HG03342 (cell line): ENCODE results near the gene AK1.
"Not testable (repeated sequence)": the region's sequence is repeated elsewhere in the genome, so short reads cannot be mapped to it uniquely, and the experiment has no call there.

ENCODE experiments used
- ATAC-seq: cut with Tn5 transposase; IDR thresholded peaks from one replicate; pipeline ENCODE4 v1.9.1; 2021; ENCODE audit warnings: mild to moderate bottlenecking, moderate library complexity; ENCODE audit not compliant: unreplicated experiment

The AK1 gene

DNA sequence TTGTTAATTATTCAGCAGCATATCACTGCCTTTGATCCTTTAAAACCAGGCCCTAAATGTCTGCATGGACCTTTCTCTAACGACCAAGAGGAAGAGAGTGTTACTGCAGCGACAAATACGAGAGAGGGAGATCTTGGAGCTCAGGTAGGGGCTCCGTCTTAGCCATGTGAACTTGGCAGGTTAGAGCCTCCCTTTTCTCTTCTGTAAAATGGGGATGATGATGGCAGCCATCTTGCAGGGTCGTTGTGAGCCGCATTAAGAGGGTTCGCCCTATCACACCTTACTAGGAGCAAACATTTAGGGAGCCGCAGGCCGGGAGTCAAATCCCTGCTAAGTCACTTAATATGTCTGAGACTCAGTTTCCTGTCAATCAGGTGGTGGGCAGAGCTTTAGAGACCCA lies 24.6 kb downstream of the AK1 start:
- no peak for ATAC-seq

DNA sequence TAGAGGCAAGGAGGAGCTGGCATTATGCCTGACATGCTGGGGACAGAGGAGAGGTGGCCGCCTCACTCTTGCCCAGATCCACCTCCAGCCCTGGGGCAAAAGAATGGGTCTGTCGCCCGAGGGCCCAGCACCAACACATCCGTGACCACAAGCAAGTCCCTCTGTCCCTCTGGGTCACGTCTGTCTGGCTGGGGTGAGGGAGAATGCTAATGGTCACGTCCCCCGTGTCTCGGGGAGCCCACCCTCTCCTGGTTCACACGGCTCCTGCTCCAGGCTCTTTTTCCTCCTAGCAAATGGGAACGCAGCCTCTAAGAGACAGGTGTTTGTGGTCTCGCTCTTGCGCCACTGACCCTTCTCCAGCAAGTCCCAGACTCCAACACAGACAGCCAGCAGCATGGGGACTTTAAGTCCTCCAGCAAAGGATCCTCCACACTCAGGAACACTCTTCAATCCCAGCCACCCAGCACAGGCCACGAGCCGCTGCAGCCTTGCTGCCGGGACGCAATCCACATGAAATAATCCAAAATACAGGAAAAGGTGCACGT lies 27.1 kb downstream of the AK1 start:
- no peak for ATAC-seq

DNA sequence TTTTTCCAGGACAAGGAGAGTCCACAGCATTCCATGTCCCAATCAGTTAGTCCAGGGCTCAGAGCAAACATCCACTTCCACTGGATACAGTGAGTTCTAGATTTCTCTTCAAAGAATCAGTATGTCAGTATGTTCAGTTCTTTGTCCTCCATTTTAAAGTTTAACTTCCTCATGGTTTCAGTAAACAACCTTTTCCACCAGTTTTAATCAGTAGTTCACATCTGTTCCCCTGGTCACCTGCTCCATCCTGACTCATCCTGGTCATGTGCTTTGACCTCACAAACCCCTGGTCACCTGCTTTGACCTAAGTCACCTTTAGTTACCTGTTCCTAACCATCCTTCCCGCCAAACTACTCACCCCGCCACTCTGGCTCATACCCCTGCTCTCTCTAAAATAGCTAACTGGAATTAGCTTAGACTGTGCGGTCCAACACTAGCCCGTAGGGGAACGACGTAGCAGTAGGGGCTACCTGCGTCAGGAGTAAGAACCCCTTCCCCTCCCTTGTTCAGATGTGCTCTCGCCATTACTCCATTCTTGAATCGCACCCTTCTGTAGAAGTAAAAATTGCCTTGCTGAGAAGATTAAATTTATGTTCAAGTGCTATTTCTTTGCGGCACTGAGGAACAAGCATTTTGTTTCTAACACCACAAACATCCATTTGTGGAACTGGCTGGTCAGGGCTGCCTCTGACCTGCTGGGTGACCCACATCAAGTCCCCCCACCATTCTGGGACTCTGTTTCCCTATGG lies 28.5 kb downstream of the AK1 start:
- no peak for ATAC-seq

DNA sequence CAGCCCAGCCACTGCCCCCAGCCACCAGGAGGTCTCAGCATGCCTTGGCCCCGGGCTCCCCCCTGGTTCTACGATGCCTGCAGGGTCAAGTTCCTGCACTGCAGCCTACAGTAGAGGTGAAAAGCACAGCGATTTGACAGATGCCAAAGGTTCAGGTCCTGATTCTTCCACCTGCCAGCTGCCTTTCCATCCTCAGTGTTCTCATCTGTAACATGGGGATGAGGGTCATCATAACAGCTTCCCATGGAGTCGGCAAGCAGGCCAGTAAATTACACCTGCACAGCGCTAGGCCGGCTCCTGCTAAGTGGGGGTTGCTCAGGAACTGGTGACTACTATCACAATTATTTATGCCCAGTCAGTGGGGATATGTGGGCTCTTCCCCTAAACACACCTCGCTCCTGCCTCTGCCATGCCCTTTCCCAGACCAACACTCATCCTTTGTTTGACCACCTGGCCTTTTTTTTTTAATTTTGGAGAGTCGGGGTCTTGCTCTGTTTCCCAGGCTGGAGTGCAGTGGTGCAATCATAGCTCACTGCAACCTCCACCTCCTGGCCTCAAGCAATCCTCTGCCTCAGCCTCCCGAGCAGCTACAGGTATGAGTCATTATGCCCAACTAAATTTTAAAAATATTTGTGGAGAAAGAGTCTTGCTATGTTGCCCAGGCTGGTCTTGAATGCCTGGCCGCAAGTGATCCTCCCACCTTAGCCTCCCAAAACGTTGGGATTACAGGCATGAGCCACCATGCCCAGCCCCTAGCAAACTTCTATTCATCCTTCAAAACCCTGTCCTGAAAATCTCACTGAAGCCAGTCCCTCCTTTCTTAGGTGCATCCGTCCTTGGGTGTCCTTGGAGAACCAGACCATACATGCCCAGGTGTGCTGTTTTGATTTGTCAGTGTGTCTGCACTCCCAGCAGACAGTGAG lies 29.4 kb downstream of the AK1 start:
- ATAC-seq = no peak

DNA sequence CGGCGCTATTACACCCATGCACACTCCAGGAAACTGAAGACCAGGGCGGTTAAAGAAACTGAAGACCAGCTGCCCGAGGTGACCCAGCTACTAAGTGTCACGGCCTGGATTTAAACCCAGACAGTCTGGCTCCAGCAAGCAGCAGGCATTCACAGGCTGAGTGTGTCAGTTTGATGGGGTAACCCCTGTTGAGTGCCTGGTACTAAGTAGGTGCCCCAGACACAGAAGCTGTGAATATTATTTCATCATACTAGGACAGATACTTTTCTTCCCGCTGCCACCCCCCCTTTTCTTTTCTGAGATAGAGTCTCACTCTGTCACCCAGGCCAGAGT lies 30.3 kb downstream of the AK1 start:
- no peak for ATAC-seq

DNA sequence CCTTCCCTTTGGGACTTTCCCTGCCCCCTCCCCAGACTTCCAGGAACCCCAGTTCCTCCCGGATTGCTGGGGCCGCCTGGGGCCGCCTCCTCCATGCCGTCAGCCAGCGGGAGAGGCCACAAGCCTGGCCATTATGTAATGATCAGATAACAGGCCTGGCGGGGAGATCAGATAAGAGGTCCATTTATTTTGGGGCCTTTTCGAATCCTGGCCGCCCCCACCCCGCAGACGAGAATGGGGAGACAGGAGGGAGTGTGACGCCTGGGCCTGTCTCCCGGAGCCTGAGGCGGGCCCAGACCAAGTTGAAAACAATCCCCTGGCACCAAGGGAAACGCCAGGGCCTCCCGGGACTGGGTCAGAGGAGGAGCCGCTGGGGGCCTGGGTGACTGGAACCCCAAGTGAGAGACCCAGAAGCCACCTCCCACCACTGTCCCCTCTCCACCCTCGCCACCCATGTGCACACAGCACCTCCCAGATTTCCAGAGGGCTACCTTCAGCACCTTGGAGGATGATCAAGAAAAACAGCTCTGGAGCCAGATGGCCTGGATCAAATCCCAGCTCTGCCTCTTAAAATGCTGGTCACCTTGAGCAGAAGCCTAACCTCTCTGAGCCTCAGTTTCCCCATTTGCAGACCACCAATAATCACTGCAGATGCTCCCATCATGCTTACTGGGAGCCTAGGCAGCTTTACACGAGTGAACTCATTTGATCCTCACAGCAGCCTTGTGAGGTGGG lies 30.9 kb downstream of the AK1 start:
- no peak for ATAC-seq

DNA sequence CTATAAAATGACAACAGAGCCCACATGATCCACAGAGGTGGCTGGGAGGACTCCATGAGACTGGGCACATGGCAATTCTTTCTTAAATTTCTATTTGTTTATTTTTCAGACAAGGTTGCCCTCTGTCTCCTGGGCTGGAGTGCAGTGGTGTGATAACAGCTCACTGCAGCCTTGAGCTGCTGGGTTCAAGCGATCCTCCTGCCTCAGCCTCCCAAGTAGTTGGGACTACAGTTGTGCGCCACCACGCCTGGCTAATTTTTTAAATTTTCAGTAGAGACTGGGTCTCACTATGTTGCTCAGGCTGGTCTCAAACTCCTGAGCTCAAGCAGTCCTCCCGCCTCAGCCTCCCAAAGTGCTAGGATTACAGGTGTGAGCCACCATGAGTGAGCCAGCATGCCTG lies 31.9 kb downstream of the AK1 start:
- ATAC-seq = not testable (repeated sequence)

DNA sequence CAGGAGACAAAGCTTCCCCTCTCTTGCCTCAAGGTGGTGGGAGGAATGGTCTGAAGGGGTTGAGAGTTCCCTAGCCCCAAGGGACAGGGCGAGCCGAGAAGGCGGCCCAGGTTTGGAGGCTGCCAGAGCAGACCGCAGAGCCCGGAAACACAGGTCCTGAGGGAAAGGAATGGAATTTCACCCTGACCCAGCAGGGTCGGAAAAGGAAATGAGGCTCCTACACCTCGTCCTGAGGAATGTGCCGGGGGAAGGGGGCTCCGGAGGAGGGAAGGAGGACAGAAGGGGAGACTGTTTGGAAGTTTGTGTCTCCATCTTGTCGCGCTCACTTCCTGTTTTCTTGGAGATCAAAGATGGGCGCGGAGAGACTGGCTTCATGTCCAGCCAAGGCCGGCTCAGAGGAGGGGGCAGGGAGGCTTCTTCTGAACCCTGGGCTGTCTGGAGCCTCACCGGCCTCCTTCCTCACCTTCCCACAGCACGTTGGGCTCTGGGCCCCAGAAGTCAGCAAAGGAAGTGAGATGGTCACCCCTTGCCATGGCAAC lies 32.6 kb downstream of the AK1 start:
- ATAC-seq = no peak

DNA sequence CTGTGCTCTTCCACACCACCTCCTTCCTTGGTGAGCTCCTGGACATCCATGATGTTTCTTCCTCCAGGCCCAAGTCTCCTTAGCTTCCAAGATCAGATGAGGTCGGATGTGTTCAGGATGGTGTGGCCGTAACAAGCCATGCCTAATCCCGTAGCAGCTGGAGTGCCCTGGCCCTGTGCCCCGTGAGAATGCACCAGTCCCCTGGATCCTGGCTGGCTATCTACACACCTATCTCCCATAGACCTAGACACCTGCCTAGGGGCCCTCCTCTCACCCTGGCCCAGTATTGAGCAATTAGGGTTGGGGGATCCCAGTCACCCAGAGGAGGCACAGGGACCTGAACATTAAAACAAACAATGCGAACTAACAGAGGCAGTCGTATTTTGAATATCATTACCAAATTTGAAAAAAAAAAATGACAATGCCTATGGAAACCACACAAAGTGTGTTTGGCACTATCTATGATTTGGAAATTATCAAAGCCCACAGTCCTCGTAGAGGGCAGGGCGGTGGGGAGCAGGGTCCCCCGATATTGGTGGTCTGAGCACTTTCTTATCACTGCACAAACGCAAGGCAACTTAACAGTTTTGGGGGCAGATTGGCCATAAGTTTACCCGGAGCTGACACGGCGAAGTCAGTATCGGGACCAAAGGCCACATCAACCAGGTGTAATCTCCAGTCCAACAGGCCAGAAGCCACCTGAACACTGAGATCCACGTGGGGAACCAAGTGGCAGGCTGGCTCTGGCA lies 36.2 kb downstream of the AK1 start:
- no peak for ATAC-seq

DNA sequence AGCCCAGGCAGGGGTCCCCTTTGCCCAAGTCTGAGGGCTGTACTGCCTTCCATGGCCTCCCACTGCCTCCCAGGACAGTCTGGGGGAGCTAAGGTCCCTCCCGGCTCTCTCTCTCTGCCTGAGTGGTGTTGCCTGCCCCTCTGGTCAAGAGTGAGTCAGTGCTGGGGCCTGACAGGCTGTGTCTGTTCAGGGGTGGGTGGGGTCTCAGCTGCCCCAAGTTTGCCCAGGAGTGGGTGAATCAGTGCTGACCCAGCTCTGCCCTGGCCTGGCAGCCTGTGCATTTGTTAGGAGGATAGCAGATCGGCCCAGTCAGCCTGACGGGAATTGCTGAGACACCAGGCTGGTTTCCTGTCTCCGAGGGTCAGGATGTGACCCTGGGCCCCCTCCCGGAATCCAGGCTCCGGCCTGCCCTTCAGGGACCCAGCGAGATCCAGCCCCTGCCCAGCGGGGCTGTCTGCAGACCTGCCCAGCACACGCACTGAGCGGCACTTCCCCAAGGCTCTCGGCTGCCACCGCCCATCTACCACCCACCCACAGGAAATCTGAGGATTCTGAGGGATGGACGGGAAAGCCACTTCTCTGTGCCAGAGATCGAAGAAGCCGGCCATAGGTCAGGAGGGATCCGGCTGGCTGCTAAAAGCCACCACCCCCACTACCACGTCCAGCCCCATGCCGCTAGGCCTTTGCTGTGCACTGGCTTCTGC lies 38.9 kb downstream of the AK1 start:
- no peak for ATAC-seq

DNA sequence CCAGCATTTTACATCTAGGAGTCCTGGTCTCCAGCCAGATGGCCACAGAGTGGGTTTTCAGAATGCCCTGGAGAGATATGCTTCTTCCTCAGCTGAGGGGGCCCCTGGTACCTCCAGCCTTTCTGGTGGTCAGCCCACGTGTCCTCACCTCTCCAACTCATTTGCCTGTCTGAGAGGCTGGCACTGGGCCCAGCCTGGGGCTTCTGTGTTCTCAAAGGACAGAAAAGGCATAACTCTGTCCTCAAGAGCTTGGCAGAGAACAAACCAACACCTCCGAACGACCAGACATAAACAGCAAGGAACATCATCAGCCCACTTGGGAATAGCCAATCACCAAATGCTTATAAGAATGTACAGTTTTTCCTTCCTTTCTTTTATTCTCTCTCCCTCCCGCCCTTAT lies 40.1 kb downstream of the AK1 start:
- ATAC-seq = no peak

DNA sequence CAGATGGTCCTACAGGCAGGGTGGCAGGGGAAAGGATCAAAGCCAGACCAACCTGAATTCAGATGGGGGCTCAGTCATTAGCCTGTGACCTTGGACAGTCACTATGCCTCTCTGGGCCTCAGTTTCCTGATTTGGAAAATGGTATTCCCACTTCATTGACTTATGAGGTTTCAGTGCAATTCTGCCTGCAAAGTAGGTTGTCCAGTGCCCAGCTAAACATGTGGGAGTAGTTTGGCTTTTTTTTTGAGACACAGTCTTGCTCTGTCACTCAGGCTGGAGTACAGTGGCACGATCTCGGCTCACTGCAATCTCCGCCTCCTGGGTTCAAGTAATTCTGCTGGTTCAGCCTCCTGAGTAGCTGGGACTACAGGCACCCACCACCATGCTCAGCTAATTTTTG lies 40.9 kb downstream of the AK1 start:
- not testable (repeated sequence) for ATAC-seq

DNA sequence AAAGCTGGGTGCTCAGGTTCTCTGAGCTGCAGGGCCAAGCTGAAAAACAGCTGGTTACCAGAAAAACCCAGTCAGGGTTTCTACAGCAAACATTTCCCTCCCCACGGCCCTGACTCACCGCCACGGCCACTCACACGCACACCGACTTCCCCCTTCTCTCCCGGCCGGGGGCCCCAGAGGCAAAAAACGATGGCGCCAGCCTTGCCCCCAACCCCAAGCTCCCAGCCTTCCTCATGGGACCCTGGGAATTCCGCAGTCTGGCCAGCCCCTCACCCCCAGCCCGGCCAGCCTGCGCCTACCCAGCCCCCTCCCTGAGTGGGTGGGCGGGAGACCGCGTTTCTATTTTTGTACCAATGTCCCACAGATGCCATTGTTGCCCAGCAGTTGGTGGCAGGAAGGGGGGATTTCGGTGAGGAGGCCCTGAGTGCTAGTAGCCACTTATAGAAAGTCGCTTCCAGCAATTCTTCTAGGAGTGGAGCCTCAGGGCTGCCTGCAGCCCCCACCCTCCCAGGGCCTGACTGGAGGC lies 41.4 kb downstream of the AK1 start:
- no peak for ATAC-seq

DNA sequence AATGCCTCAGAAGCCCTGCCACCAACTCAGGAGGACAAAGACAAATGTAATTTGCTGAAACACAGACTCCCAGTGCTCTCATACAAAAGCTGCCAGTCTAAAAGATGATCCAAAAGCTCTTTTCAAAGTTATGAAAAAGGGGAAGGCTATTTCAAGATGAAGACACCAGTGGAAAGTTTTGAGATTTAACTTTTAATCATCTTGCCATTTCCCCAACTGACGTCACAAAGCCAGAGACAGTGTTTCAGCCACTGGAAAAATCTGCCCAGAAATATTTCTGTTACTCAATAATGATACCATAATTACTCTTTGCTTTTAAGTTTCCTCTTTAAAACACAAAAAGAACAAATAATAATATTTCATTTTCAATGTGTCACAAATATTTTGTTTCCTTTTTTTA lies 43.9 kb downstream of the AK1 start:
- no peak for ATAC-seq

DNA sequence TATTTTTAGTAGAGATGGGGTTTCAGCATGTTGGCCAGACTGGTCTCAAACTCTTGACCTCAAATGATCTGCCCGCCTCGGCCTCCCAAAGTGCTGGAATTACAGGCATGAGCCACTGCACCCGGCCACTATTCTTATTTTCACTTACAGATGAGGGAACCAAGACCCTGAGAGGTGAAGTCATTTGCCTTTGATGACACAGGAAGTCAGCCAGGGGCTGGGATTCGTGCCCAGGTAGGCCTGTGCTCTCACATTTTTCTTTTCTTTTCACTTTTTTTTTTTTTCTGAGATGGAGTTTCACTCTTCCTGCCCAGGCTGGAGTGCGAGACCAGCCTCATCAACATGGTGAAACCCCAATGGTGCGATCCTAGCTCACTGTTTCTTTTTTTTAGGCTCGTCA lies 45.2 kb downstream of the AK1 start:
- ATAC-seq = no peak

DNA sequence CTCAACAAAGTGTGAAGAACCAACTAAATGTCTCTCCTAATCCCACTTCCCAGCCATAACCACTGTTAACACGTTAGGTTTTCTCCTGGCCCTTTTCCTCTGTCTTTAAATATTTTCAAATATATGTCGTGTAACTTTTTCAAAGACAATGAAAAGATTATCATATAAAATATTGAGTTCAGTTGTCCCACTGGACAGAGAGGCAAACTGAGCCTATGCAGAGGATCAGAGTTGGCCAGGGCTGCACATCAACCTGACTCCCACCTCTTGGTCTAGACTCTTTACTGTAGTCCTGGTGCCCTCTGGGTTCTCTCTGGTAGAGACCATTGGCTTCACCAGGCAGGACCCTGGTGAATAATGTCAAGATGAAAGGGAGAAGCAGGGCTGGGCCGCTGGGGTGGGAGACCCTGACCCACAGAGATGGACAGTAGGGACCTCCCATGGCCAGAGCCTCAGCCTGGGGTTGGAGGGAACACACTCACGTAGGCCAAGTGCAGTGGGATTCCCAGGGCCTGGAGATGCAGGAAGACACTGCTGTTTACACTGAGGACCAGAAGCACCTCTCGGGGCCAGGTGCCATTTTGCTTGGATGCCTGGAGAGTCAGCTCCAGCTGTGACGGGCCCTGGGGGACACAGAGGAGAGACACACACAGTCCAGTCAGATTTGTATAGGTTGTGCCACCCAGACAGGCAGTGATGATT lies 48.1 kb downstream of the AK1 start:
- no peak for ATAC-seq

DNA sequence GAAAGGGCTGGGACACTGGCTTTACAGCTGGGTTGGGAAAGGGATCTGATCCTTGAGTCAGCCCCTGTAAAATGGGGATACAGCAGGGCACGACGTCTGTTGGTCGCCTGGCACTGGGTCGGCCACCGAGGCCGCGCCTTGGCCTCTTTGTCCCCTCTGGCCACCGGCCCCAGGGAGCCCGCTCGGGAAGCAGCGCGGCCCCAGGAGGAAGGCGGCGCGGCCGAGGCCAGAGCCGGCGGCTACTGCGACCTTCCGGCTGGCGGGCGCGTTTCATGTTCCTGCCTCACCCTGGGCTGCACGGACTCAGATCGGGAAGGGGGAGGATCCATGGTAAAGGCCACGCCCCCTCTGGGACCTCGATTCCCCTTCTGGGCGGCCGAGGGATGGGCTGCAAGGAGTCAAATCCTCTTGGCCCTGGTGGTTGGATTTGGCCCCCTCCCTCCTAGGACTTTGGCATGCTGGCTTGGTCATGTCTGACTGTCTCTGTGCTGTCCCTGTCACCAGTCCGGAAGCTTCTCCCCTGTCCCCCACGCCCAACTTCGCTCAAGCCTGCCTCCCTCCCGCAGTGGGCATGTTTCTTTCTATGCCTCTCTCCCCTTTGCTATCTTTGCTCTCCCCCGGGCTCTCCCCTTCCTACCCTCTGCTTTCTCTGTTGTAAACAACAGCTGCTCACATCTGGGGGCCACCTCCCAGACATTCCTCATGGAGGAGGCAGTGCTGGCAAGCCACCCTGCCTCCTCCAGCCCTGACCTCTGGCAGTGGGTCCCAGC lies 49.0 kb downstream of the AK1 start:
- ATAC-seq = no peak

DNA sequence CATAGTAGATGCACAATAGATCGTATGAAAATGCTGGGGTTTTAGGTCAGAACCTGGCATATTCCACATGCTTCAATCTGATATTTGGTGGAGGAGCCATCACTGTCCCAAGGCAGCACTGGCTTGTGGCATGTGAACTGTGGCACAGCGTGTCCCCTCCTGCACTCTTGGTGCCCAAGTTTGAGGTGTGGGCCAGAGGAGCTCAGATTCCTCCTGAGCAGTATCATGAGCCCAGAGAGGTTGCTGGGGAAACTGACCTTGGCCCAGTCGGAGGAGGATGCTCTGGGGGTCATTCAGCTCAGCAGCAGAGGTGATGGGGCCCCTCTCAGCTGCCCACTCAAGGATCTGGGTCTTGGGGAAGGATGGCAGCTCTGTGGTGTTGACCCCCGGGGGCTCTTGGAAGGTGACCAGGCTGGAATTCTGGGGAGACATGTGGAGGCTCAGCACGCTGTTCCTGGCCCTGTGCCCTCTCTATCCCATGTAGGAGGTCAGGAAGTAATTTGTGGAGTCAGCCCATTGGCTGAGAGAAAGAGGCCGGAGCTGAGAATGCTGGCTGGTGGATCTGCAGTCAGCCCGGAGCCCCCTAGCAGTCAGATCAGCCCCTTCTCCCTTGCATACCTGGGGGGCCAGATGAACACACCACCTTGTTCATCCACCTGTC lies 51.1 kb downstream of the AK1 start:
- ATAC-seq = no peak
